H1 (cell line): ENCODE results near the gene TATDN2. TPM values are rescaled to one million over a fixed set of nuclear protein-coding genes. Genes with fewer than 3 reads are reported as not detected.

ENCODE experiments used
- ATF2 ChIP-seq: IDR thresholded peaks from 2 replicates; pipeline ENCODE4 v1.6.1; 2012; ENCODE audit warnings: low read length, inconsistent platforms
- ATF3 ChIP-seq: IDR thresholded peaks from 2 replicates; pipeline ENCODE4 v1.6.1; 2011; ENCODE audit warnings: low read depth, mild to moderate bottlenecking, low read length; ENCODE audit not compliant: insufficient read depth
- CBX5 ChIP-seq: fragments of 300-800, 300-1000 bp; sonication (generic); IDR thresholded peaks from 2 replicates; pipeline ENCODE4 v1.7.1; 2016; ENCODE audit warnings: antibody characterized with exemption, low read length, low read depth
- CREB1 ChIP-seq: IDR thresholded peaks from 2 replicates; pipeline ENCODE4 v1.6.1; 2012; ENCODE audit warnings: inconsistent platforms
- E2F6 ChIP-seq: IDR thresholded peaks from 2 replicates; pipeline ENCODE4 v1.6.1; 2012; ENCODE audit warnings: inconsistent platforms
- FOSL1 ChIP-seq: IDR thresholded peaks from 2 replicates; pipeline ENCODE4 v1.6.1; 2011; ENCODE audit warnings: mild to moderate bottlenecking, low read depth, low read length, moderate library complexity; ENCODE audit not compliant: insufficient read depth
- GABPA ChIP-seq: IDR thresholded peaks from 2 replicates; pipeline ENCODE4 v1.6.1; 2011; ENCODE audit warnings: mild to moderate bottlenecking, low read length, moderate library complexity, borderline replicate concordance; ENCODE audit not compliant: insufficient read depth
- HDAC2 ChIP-seq, 2 experiments: fragments of 300-600 bp in 1 of 2; sonication (generic) in 1 of 2; IDR thresholded peaks; 2 replicates each; pipeline ENCODE4 v1.6.1; 2011 to 2012; ENCODE audit warnings: low read depth in 2 of 2, low read length in 2 of 2, mild to moderate bottlenecking in 2 of 2, moderate library complexity in 2 of 2, borderline replicate concordance in 1 of 2, inconsistent platforms in 1 of 2
- HDAC6 ChIP-seq: IDR thresholded peaks from one replicate; pipeline ENCODE4 v1.7.1; 2012; ENCODE audit warnings: low read depth, mild to moderate bottlenecking, inconsistent platforms, low read length, moderate library complexity
- JUN ChIP-seq: IDR thresholded peaks from 2 replicates; pipeline ENCODE4 v1.6.1; 2011; ENCODE audit warnings: low read depth, mild to moderate bottlenecking, improper control_type of control experiment, low read length
- JUND ChIP-seq: IDR thresholded peaks from 2 replicates; pipeline ENCODE4 v1.6.1; 2011; ENCODE audit warnings: mild to moderate bottlenecking, improper control_type of control experiment, low read length
- MAFK ChIP-seq: IDR thresholded peaks from 2 replicates; pipeline ENCODE4 v1.6.1; 2012; ENCODE audit warnings: low read depth, mild to moderate bottlenecking, improper control_type of control experiment, low read length
- PHF8 ChIP-seq: fragments of 200-600 bp; sonication (generic); conservative IDR thresholded peaks from 2 replicates; pipeline ENCODE4 v1.7.1; 2012; ENCODE audit warnings: low read depth, mild to moderate bottlenecking, inconsistent platforms, low read length, moderate library complexity
- SAP30 ChIP-seq: fragments of 300-600 bp; sonication (generic); IDR thresholded peaks from 2 replicates; pipeline ENCODE4 v1.7.1; 2012; ENCODE audit warnings: low read length, moderate library complexity, mild to moderate bottlenecking, inconsistent platforms; ENCODE audit not compliant: insufficient read depth, insufficient replicate concordance
- SP1 ChIP-seq: IDR thresholded peaks from 2 replicates; pipeline ENCODE4 v1.6.1; 2011; ENCODE audit warnings: low read depth, low read length
- SP2 ChIP-seq: IDR thresholded peaks from 2 replicates; pipeline ENCODE4 v1.6.1; 2012; ENCODE audit warnings: mild to moderate bottlenecking, low read length, inconsistent platforms
- SP4 ChIP-seq: IDR thresholded peaks from 2 replicates; pipeline ENCODE4 v1.6.1; 2012; ENCODE audit warnings: low read length, inconsistent platforms
- SUZ12 ChIP-seq: fragments of 200-600 bp; sonication (generic); IDR thresholded peaks from 2 replicates; pipeline ENCODE4 v1.6.1; 2012; ENCODE audit warnings: mild to moderate bottlenecking, inconsistent platforms, low read length, moderate library complexity, mixed read lengths
- TAF7 ChIP-seq: optimal IDR thresholded peaks from 2 replicates; pipeline ENCODE3; 2011; ENCODE audit warnings: low read depth, mild to moderate bottlenecking, inconsistent platforms, low read length, moderate library complexity, borderline replicate concordance
- TBP ChIP-seq: IDR thresholded peaks from 2 replicates; pipeline ENCODE4 v1.6.1; 2011; ENCODE audit warnings: low read depth, low read length, improper control_type of control experiment
- TCF12 ChIP-seq: IDR thresholded peaks from 2 replicates; pipeline ENCODE4 v1.6.1; 2011; ENCODE audit warnings: low read depth, mild to moderate bottlenecking, low read length
- TEAD4 ChIP-seq: IDR thresholded peaks from 2 replicates; pipeline ENCODE4 v1.6.1; 2012; ENCODE audit warnings: low read depth, low read length, inconsistent platforms, mixed read lengths
- polyA plus RNA-seq, 7 experiments: library from polyadenylated mRNA; depleted of rRNA in 3 of 7; stranded (reverse) in 5 of 7; unstranded in 2 of 7; fragments of >200 nt in 5 of 7; fragments of 200-250 nt in 2 of 7; gene quantifications; 1 replicate in 5 of 7; 2 replicates in 1 of 7; 4 replicates in 1 of 7; pipeline versions ENCODE4 v1.2.1 to v1.2.3, GENCODE V29; 2011 to 2013; ENCODE audit warnings: missing spikeins in 2 of 7, mixed read lengths in 2 of 7
- total RNA-seq: library from RNA; stranded (reverse); fragmentation: NEBNext Ultra II Directional; extraction: Animal tissue kit (Norgen Biotek cat#: 25700); gene quantifications from 2 replicates; pipeline ENCODE4 v1.2.1, GENCODE V29; 2021

TATDN2 gene
- total and polyA plus RNA-seq, 2 of the 8 experiments (the other 6 are each of a cell fraction or from before 2014, with no cell fraction given): 12.1 to 34.8 TPM

GRCh38 chr3:10248184-10248983 lies at the start of gene TATDN2 (continued):
- TF ChIP-seq ATF2: no peak
- peak; percentile 68 for TF ChIP-seq TBP
- no peak for TF ChIP-seq MAFK
- TF ChIP-seq SUZ12: no peak
- no peak for TF ChIP-seq SAP30
- TF ChIP-seq TCF12: peak; percentile 94
- peak; percentile 74 for TF ChIP-seq SP1
- peak; percentile 98 for TF ChIP-seq E2F6
- TF ChIP-seq CREB1: peak; percentile 77
- no peak for TF ChIP-seq JUND
- TF ChIP-seq FOSL1: no peak
- TF ChIP-seq TAF7: peak; percentile 66
- TF ChIP-seq ATF3: no peak
- no peak for TF ChIP-seq TEAD4
- TF ChIP-seq GABPA: no peak
- TF ChIP-seq CBX5: no peak
- TF ChIP-seq JUN: no peak
- no peak for TF ChIP-seq HDAC2 (IDR thresholded peaks at IDR 0.05; ENCODE audit: borderline replicate concordance in 1 of 2, low read depth in 2 of 2, low read length in 2 of 2)
- no peak for TF ChIP-seq HDAC6
- TF ChIP-seq SP4: peak; percentile 57; the same call in 1 of the 2 replicates
- TF ChIP-seq SP2: no peak
- TF ChIP-seq PHF8: peak; percentile 48
